ENCODE data around the gene LSG1. TPM values are rescaled to one million over a fixed set of nuclear protein-coding genes. Genes with fewer than 3 reads are reported as not detected.

Gene LSG1
- total and polyA plus RNA-seq, 2 experiments from 2014 or later: 49.2 to 57.1 TPM

GRCh38 chr3:194604126-194604525, 67.9 kb downstream of the LSG1 start:
- no peak for DNase-seq (ENCODE audit: low spot score)
- no peak overlapping the region for H2AFZ ChIP-seq
- H3K4me3 ChIP-seq: no peak overlapping the region
- H3K27me3 ChIP-seq (ENCODE audit: insufficient read depth): no peaks in the 10 kb centered on the region
- no peak overlapping the region for H3K4me3 Mint-ChIP-seq
- no peaks in the 10 kb centered on the region for H3K79me2 ChIP-seq (replicated peaks; ENCODE audit: insufficient read depth)
- peaks cover 4% of the 10 kb centered on the region; the same call in 1 of the 3 replicates for H3K36me3 Mint-ChIP-seq (ENCODE audit: low read depth)
- no peak for ATAC-seq
- TF ChIP-seq CTCF (conservative IDR thresholded peaks at IDR 0.05; ENCODE audit: low read depth in 2 of 2) (no peak), REST (IDR thresholded peaks at IDR 0.05; ENCODE audit: unreplicated experiment) (no peak), ZNF331 (CRISPR knock-in tag; IDR thresholded peaks at IDR 0.05; ENCODE audit: low read depth) (no peak), NANOG (IDR thresholded peaks at IDR 0.05; ENCODE audit: borderline replicate concordance) (no peak), CREB1 (CRISPR knock-in tag; IDR thresholded peaks at IDR 0.05; ENCODE audit: low read depth) (no peak), JUNB (IDR thresholded peaks at IDR 0.05; ENCODE audit: unreplicated experiment) (no peak)
- no peaks in the 10 kb centered on the region for H3K4me1 ChIP-seq (ENCODE audit: insufficient read depth)
- H3K27me3 Mint-ChIP-seq (ENCODE audit: insufficient read depth, low read depth, poor library complexity): peaks cover 5% of the 10 kb centered on the region
- no peaks in the 10 kb centered on the region; the same call in 2 of the 3 replicates for H3K4me1 Mint-ChIP-seq
- H4K20me1 ChIP-seq (replicated peaks; ENCODE audit: insufficient read depth): no peaks in the 10 kb centered on the region
- H3K27ac ChIP-seq (ENCODE audit: low read depth): no peak overlapping the region
- H3K9me3 Mint-ChIP-seq: no peaks in the 10 kb centered on the region
- no peaks in the 10 kb centered on the region for H3K36me3 ChIP-seq (ENCODE audit: insufficient read depth)
- no peak overlapping the region for H3K27ac Mint-ChIP-seq
- H3K4me2 ChIP-seq: no peak overlapping the region
- no peaks in the 10 kb centered on the region for H3F3A ChIP-seq (replicated peaks; ENCODE audit: low read depth)
- H3K9me2 ChIP-seq (ENCODE audit: insufficient read depth): no peaks in the 10 kb centered on the region

DNA sequence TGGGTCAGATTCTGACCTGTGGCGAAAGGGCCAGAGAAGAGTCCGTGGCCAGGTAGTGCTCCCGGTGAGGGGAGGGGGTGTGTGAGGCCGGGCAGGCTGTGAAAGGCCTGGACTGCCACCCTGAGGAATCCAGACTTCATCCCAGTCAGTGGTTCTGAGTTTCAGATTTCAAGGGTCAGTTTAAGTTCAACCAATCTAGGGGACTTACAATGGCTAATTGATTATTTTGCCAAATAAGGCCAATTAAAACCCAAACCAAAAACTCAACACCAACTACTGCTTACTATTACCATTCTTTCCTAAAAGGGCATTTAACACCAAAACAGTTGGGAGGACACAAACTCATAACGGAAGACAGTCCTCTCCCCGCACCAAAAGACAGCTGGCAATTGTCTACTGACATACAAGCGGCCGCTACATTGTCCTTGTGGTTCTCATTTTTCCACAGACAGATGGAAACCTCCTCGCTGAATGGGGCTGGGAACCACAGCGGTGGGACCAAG, 69.3 kb downstream of the LSG1 start:
- Histone ChIP-seq H4K20me1 (replicated peaks; ENCODE audit: insufficient read depth) (no peaks in the 10 kb centered on the region), H3F3A (replicated peaks; ENCODE audit: low read depth) (no peaks in the 10 kb centered on the region), H3K4me2 (no peak overlapping the region), H3K36me3 (ENCODE audit: insufficient read depth) (no peaks in the 10 kb centered on the region), H3K4me3 (no peak overlapping the region), H3K27me3 (ENCODE audit: insufficient read depth) (no peaks in the 10 kb centered on the region), H3K27ac (ENCODE audit: low read depth) (no peak overlapping the region), H3K9me2 (ENCODE audit: insufficient read depth) (no peaks in the 10 kb centered on the region), H3K4me1 (ENCODE audit: insufficient read depth) (no peaks in the 10 kb centered on the region), H2AFZ (no peak overlapping the region), H3K79me2 (replicated peaks; ENCODE audit: insufficient read depth) (no peaks in the 10 kb centered on the region)
- Mint-ChIP-seq H3K4me3 (no peak overlapping the region), H3K4me1 (no peaks in the 10 kb centered on the region), H3K36me3 (ENCODE audit: low read depth) (peaks cover 9% of the 10 kb centered on the region; the same call in 2 of the 3 replicates), H3K27me3 (ENCODE audit: insufficient read depth, low read depth, poor library complexity) (peaks cover 5% of the 10 kb centered on the region), H3K9me3 (no peaks in the 10 kb centered on the region), H3K27ac (no peak overlapping the region)
- ATAC-seq: peak; percentile 26; the same call in 1 of the 3 replicates
- no peak for DNase-seq (ENCODE audit: low spot score)
- TF ChIP-seq NANOG (IDR thresholded peaks at IDR 0.05; ENCODE audit: borderline replicate concordance) (no peak), ZNF331 (CRISPR knock-in tag; IDR thresholded peaks at IDR 0.05; ENCODE audit: low read depth) (no peak), JUNB (IDR thresholded peaks at IDR 0.05; ENCODE audit: unreplicated experiment) (no peak), CREB1 (CRISPR knock-in tag; IDR thresholded peaks at IDR 0.05; ENCODE audit: low read depth) (no peak), REST (IDR thresholded peaks at IDR 0.05; ENCODE audit: unreplicated experiment) (no peak), STAT1 (IDR thresholded peaks at IDR 0.05; ENCODE audit: unreplicated experiment) (no peak), ETS1 (IDR thresholded peaks at IDR 0.05) (no peak), CTCF (conservative IDR thresholded peaks at IDR 0.05; ENCODE audit: low read depth in 2 of 2) (no peak; a peak in 1 of 4 replicates), ZNF114 (CRISPR knock-in tag; IDR thresholded peaks at IDR 0.05) (no peak)
